Lower lobe of right lung (tissue), 2 donors: ENCODE results near the gene AFP. TPM values are rescaled to one million over a fixed set of nuclear protein-coding genes. Genes with fewer than 3 reads are reported as not detected.

Source experiments
- ATAC-seq, 2 donors: fragments of 200-7000 bp; cut with Tn5 transposase; one replicate each; pipeline ENCODE4 v1.9.1; 2020 to 2022; ENCODE audit warnings: mild to moderate bottlenecking in 2 of 2, moderate library complexity in 2 of 2
- DNase-seq: peaks from one replicate; pipeline ENCODE4 v3.0.0-alpha.2; 2020
- H3K27ac ChIP-seq: fragments of 200-600 bp; one replicate; pipeline ENCODE4 v1.8.0; 2022
- H3K27me3 ChIP-seq: fragments of 200-600 bp; one replicate; pipeline ENCODE4 v1.8.0; 2022; ENCODE audit warnings: low read depth
- H3K36me3 ChIP-seq: fragments of 200-600 bp; one replicate; pipeline ENCODE4 v1.8.0; 2022; ENCODE audit warnings: mild to moderate bottlenecking
- H3K4me1 ChIP-seq: fragments of 200-600 bp; one replicate; pipeline ENCODE4 v1.8.0; 2022
- H3K4me3 ChIP-seq: fragments of 200-600 bp; one replicate; pipeline ENCODE4 v1.8.0; 2022; ENCODE audit warnings: mild to moderate bottlenecking
- H3K9me3 ChIP-seq: fragments of 200-600 bp; one replicate; pipeline ENCODE4 v1.8.0; 2022
- intact Hi-C: fragments of 100-400 bp; cut with DNase I; formaldehyde crosslinking; loops from one replicate; pipeline ENCODE4 v1.11.0; 2022
- total RNA-seq: library from RNA; stranded (reverse); fragmentation: NEBNext Ultra II Directional; extraction: Animal tissue kit (Norgen Biotek cat#: 25700); gene quantifications from one replicate; pipeline ENCODE4 v1.2.1, GENCODE V29; 2021
- TF ChIP-seq, protein P1 (sequence below): fragments of 200-600 bp; IDR thresholded peaks from one replicate; pipeline ENCODE4 v1.8.0; 2022; ENCODE audit warnings: antibody characterized with exemption, mild to moderate bottlenecking
- donor health status: DM: no; HTN: yes; CAD: no; lungs with severe emphysema.

Gene AFP
- total RNA-seq, 1 donor from 2014 or later, result not detected

DNA sequence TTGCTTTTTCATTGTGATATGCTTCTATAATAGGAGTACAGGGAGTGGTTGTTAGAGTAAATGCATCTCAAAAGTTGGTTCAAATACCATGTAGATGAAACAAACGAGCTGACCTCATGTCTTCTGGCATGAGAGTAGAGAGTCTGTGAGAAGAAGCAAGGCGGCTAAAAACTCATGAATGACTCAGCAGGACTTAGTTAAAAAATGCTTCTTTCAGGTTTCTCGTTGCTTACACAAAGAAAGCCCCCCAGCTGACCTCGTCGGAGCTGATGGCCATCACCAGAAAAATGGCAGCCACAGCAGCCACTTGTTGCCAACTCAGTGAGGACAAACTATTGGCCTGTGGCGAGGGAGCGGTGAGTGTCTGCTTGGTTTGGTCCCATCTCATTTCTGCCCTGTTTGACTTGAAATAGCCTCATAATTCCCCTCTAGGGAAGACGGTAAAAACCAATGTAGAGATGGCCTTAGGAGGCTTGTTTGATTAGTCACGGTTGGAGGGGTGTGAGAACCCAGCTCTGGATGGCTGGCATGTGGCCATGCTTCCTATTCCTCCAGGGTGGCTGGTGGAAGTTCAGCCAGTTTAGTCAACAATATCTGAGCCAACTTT is 14.5 kb downstream of the AFP start:
- TF ChIP-seq, protein P1, sequence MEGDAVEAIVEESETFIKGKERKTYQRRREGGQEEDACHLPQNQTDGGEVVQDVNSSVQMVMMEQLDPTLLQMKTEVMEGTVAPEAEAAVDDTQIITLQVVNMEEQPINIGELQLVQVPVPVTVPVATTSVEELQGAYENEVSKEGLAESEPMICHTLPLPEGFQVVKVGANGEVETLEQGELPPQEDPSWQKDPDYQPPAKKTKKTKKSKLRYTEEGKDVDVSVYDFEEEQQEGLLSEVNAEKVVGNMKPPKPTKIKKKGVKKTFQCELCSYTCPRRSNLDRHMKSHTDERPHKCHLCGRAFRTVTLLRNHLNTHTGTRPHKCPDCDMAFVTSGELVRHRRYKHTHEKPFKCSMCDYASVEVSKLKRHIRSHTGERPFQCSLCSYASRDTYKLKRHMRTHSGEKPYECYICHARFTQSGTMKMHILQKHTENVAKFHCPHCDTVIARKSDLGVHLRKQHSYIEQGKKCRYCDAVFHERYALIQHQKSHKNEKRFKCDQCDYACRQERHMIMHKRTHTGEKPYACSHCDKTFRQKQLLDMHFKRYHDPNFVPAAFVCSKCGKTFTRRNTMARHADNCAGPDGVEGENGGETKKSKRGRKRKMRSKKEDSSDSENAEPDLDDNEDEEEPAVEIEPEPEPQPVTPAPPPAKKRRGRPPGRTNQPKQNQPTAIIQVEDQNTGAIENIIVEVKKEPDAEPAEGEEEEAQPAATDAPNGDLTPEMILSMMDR, result no peak

DNA sequence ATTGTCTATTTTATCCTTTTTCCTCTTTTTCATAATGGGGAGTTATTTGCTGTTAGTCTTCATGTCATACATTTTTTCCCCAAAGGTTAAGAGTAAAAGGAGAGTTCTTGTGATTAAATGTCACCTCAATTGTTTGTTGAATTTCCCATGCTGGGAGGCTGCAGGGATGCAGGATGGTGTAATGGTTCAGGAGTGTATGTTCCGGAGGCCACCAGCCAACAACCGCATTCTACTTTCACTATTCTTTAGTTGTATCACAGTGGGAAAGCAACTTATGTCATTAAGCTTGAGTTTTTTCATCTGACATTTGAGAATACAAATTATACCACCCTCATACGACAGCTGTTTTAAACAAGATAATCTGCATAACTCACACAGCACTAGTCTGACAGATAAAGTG is 15.4 kb downstream of the AFP start:
- TF ChIP-seq, protein P1, result no peak
- H3K36me3 ChIP-seq, result no peaks in the 10 kb centered on the region
- no peaks in the 10 kb centered on the region for H3K4me1 ChIP-seq
- no peaks in the 10 kb centered on the region for H3K27me3 ChIP-seq
- H3K4me3 ChIP-seq, result no peak overlapping the region
- intact Hi-C loops, result no loop called here
- DNase-seq (no peak), ATAC-seq (no peak)
- H3K27ac ChIP-seq, result no peak overlapping the region
- no peaks in the 10 kb centered on the region for H3K9me3 ChIP-seq

More for the DNA sequence above, 14.5 kb downstream of the AFP start:
- H3K36me3 ChIP-seq, result no peaks in the 10 kb centered on the region
- H3K9me3 ChIP-seq, result no peaks in the 10 kb centered on the region
- DNase-seq (no peak), ATAC-seq (no peak)
- H3K27me3 ChIP-seq, result no peaks in the 10 kb centered on the region
- no peak overlapping the region for H3K4me3 ChIP-seq
- intact Hi-C loops, result no loop called here
- no peak overlapping the region for H3K27ac ChIP-seq
- no peaks in the 10 kb centered on the region for H3K4me1 ChIP-seq

DNA sequence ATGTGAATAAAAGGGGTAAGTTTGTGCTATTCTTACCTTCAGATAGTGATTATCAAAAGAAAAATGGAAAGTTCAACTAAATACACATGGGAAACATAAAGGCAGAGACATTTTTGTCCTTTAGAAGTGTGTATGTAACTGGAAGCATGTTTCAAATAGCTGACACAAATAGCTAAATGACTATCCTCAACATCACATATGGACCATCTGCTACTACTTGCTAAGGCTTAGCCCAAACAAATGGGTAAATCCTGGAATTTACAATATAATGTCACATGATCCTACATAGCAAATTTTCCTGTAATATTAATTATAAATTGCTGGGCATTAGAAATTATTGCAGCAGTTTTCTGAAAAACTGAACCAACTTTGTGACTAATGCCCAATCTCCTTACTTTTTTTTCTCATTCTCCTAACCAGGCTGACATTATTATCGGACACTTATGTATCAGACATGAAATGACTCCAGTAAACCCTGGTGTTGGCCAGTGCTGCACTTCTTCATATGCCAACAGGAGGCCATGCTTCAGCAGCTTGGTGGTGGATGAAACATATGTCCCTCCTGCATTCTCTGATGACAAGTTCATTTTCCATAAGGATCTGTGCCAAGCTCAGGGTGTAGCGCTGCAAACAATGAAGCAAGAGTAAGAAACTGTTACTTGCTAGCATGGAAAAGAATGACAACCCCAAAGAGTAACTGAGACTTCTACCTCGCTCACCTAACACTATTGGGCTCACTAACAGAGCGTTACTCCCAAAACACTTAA is 16.1 kb downstream of the AFP start:
- Histone ChIP-seq H3K4me3 (no peak overlapping the region), H3K27ac (no peak overlapping the region), H3K36me3 (no peaks in the 10 kb centered on the region), H3K27me3 (no peaks in the 10 kb centered on the region), H3K9me3 (no peaks in the 10 kb centered on the region), H3K4me1 (no peaks in the 10 kb centered on the region)
- no peak for DNase-seq
- no peak for ATAC-seq
- intact Hi-C loops, result no loop called here
- TF ChIP-seq, protein P1, result no peak

DNA sequence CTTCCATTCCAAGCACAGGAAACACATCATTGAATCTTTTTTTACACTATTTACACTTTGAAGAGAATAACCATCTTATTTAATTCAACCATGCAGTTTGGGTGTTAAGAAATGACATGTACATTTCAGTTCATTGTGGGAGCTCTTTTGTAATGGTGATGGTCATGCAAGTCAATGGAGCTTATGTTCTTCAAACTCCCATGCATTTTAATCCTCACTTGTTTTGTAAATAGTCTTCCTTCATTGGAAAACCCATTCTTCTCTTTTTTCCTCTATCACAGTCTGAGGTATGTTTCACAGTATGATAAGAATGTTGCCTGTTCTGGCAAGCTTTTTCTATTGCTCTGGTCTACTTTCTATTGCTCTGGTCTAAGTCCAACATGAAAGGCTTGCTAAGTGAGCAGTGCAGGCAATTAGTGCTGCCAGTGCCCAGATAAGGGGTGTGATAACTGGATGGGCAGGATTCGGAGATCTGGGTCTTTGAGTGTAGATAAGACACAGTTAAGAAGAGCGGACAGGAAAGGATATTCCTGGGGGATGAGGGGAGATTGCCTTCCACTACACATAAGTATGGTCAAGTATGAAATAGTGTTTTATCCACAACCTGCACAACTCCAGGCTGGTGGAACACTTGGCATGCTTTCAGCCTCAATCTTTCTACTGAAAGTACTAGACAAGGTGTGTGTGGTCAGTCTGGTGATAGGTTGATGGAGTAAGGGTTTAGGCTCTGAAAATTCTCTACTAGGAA is 17.1 kb downstream of the AFP start:
- H3K9me3 ChIP-seq, result no peaks in the 10 kb centered on the region
- ATAC-seq (no peak), DNase-seq (no peak)
- TF ChIP-seq, protein P1, result no peak
- H3K27ac ChIP-seq, result no peak overlapping the region
- no peaks in the 10 kb centered on the region for H3K4me1 ChIP-seq
- no peak overlapping the region for H3K4me3 ChIP-seq
- intact Hi-C loops, result no loop called here
- H3K27me3 ChIP-seq, result no peaks in the 10 kb centered on the region
- H3K36me3 ChIP-seq, result no peaks in the 10 kb centered on the region

DNA sequence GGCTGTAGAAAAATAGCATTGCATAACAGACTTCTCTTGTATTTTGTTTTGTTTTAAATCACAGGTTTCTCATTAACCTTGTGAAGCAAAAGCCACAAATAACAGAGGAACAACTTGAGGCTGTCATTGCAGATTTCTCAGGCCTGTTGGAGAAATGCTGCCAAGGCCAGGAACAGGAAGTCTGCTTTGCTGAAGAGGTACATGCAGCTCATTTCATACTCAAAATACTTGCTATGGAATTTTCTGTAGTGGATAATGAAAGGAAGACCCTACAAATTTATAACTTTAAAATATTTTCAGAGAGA is 17.6 kb downstream of the AFP start:
- no peaks in the 10 kb centered on the region for H3K4me1 ChIP-seq
- no peak for DNase-seq
- intact Hi-C loops, result no loop called here
- no peaks in the 10 kb centered on the region for H3K36me3 ChIP-seq
- no peaks in the 10 kb centered on the region for H3K27me3 ChIP-seq
- H3K27ac ChIP-seq, result no peak overlapping the region
- no peaks in the 10 kb centered on the region for H3K9me3 ChIP-seq
- ATAC-seq, result no peak
- TF ChIP-seq, protein P1, result no peak
- no peak overlapping the region for H3K4me3 ChIP-seq
